Measurements from ENCODE around the gene WNK3.

DNA sequence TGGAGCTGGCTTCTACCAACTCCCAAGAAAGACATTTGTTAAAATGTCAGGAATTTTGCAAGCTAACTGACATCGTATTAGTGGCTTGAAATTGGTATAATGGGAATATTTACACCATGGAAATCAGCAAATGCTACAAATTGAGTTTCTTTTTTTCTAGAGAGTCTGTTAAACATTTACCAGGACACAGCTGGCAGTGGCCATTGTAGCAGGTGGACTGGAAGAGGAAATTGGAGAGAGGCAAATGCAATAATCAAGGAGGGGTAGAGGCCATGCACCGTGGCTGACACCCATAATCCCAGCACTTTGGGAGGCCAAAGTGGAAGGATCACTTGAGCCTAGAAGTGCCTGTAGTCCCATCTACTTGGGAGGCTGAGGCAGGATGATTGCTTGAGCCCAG, 49.4 kb upstream of the WNK3 start:
- TF ChIP-seq, protein P1, sequence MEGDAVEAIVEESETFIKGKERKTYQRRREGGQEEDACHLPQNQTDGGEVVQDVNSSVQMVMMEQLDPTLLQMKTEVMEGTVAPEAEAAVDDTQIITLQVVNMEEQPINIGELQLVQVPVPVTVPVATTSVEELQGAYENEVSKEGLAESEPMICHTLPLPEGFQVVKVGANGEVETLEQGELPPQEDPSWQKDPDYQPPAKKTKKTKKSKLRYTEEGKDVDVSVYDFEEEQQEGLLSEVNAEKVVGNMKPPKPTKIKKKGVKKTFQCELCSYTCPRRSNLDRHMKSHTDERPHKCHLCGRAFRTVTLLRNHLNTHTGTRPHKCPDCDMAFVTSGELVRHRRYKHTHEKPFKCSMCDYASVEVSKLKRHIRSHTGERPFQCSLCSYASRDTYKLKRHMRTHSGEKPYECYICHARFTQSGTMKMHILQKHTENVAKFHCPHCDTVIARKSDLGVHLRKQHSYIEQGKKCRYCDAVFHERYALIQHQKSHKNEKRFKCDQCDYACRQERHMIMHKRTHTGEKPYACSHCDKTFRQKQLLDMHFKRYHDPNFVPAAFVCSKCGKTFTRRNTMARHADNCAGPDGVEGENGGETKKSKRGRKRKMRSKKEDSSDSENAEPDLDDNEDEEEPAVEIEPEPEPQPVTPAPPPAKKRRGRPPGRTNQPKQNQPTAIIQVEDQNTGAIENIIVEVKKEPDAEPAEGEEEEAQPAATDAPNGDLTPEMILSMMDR (IDR thresholded peaks at IDR 0.05; ENCODE audit: low read depth, low read length, poor library complexity, severe bottlenecking): no peak
- no peak for TF ChIP-seq EZH2phosphoT487 (IDR thresholded peaks at IDR 0.05; ENCODE audit: borderline replicate concordance, low read length)
